Panc1 (cell line): ENCODE results near the gene COX7A1. TPM values are rescaled to one million over a fixed set of nuclear protein-coding genes. Genes with fewer than 3 reads are reported as not detected.
"Not testable (repeated sequence)": the region's sequence is repeated elsewhere in the genome, so short reads cannot be mapped to it uniquely, and the experiment has no call there.

ENCODE experiments used
- ATAC-seq: fragments of 200-7000 bp; cut with Tn5 transposase; 2 replicates; pipeline ENCODE4 v1.9.1; 2020; ENCODE audit warnings: mild to moderate bottlenecking, moderate library complexity
- BruUV-seq: library from RNA; stranded (reverse); fragments of 400-500 nt; replicated peaks from 2 replicates; lab custom pipeline; 2021; lab: Mats Ljungman, UMichigan
- CTCF ChIA-PET: fragments of 300-600 bp; sonication (Branson Sonifier 250); formaldehyde crosslinking; loops from one replicate; lab custom pipeline; 2022; ENCODE audit warnings: antibody characterized with exemption; lab: Charles Lee
- POLR2A ChIA-PET: fragments of 300-600 bp; sonication (Branson Sonifier 250); formaldehyde crosslinking; loops from one replicate; lab custom pipeline; 2022; ENCODE audit warnings: antibody characterized with exemption; lab: Charles Lee
- DNase-seq: peaks from one replicate; pipeline ENCODE4 v3.0.0-alpha.2; 2010; ENCODE audit warnings: low read depth, low spot score
- H3K27ac ChIP-seq: 2 replicates; pipeline ENCODE4 v1.5.1; 2011; ENCODE audit warnings: mild to moderate bottlenecking, low read length, inconsistent platforms
- H3K27me3 ChIP-seq: fragments of 200-500 bp; sonication (Bioruptor generic); 2 replicates; pipeline ENCODE4 v1.6.0; 2014; ENCODE audit warnings: low read length, inconsistent platforms; ENCODE audit not compliant: control insufficient read depth, insufficient read depth
- H3K36me3 ChIP-seq: fragments of 200-500 bp; sonication (Bioruptor generic); 2 replicates; pipeline ENCODE4 v1.5.1; 2014; ENCODE audit warnings: inconsistent platforms, mild to moderate bottlenecking, low read length, moderate library complexity; ENCODE audit not compliant: control insufficient read depth, insufficient read depth
- H3K4me1 ChIP-seq: 2 replicates; pipeline ENCODE4 v1.5.1; 2011; ENCODE audit warnings: inconsistent platforms, mild to moderate bottlenecking, low read length, moderate library complexity; ENCODE audit not compliant: control insufficient read depth, insufficient read depth
- H3K4me3 ChIP-seq, 2 experiments: 2 replicates each; pipeline ENCODE4 v1.5.1; 2011 to 2012; ENCODE audit warnings: low read depth in 2 of 2, low read length in 2 of 2, mild to moderate bottlenecking in 2 of 2, inconsistent platforms in 1 of 2, moderate library complexity in 1 of 2
- H3K9me3 ChIP-seq: fragments of 200-500 bp; sonication (Bioruptor generic); 2 replicates; pipeline ENCODE4 v1.5.1; 2014; ENCODE audit warnings: low read depth, mild to moderate bottlenecking, inconsistent platforms, low read length, moderate library complexity; ENCODE audit not compliant: control insufficient read depth, insufficient read depth
- POLR2AphosphoS5 ChIP-seq: IDR thresholded peaks from 2 replicates; pipeline ENCODE4 v1.6.1; 2012; ENCODE audit warnings: mild to moderate bottlenecking, low read depth, low read length, moderate library complexity
- SIN3A ChIP-seq: IDR thresholded peaks from 2 replicates; pipeline ENCODE4 v1.6.1; 2012; ENCODE audit warnings: low read depth, mild to moderate bottlenecking, low read length, moderate library complexity, borderline replicate concordance; ENCODE audit not compliant: insufficient read depth
- TCF7L2 ChIP-seq: IDR thresholded peaks from 2 replicates; pipeline ENCODE4 v1.6.1; 2011; ENCODE audit warnings: mild to moderate bottlenecking, low read depth, low read length, inconsistent platforms
- in situ Hi-C: cut with HindIII; loops from 2 replicates; pipeline ENCODE4 v1.10.0; 2016; ENCODE audit warnings: low sequenced_read_pairs, low pct_unique_long_range_greater_than_20kb
- intact Hi-C: fragments of 100-400 bp; cut with micrococcal nuclease; formaldehyde crosslinking; loops from one replicate; pipeline ENCODE4 v1.10.0; 2022; ENCODE audit not compliant: unreplicated experiment
- total RNA-seq: library from RNA; stranded (reverse); gene quantifications from one replicate; pipeline ENCODE4 v1.2.1, GENCODE V29; 2021; ENCODE audit not compliant: unreplicated experiment
- TF ChIP-seq, protein P1 (sequence below), 2 experiments: IDR thresholded peaks; 2 replicates each; pipeline ENCODE4 v1.6.1; 2011 to 2012; ENCODE audit warnings: low read depth in 2 of 2, control low read depth in 1 of 2, low read length in 1 of 2, mild to moderate bottlenecking in 1 of 2, moderate library complexity in 1 of 2; ENCODE audit not compliant: insufficient read depth in 1 of 2
- TF ChIP-seq, protein P2 (sequence below): fragments of 450-650 bp; IDR thresholded peaks from 2 replicates; pipeline ENCODE4 v1.5.1; 2017; ENCODE audit warnings: mild to moderate bottlenecking

The COX7A1 gene
- total RNA-seq, 1 experiment from 2014 or later, result 0.33 TPM

DNA sequence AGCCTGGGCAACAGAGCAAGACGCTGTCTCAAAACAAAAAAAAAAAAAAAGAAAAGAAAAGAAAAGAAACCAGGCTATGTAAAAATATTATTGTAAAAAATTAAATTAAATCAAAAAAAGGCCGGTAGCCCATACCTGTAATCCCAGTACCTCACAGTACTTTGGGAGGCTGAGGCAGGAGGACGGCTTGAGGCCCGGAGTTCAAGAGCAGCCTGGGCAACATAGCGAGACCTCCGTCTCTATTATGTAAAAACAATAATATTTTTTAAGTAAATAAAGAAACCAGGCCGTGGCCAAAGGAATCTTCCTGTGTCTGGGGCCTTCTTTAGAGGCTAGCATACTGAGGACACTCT, 13.2 kb downstream of the COX7A1 start:
- H3K4me1 ChIP-seq, result peaks cover 22% of the 10 kb centered on the region
- H3K27ac ChIP-seq, result peak overlapping the region; percentile 97
- H3K4me3 ChIP-seq, result peak overlapping the region; percentile 75 to 96
- in situ Hi-C loops, result no loop called here
- POLR2A ChIA-PET, result no interaction called here
- CTCF ChIA-PET, result interaction anchor here (1.5 kb wide), 1 partner anchor 11 kb away, joined by 3 read pairs; no protein-coding TSS in a partner anchor
- DNase-seq (no peak), ATAC-seq (no peak)
- TF ChIP-seq, protein P1, sequence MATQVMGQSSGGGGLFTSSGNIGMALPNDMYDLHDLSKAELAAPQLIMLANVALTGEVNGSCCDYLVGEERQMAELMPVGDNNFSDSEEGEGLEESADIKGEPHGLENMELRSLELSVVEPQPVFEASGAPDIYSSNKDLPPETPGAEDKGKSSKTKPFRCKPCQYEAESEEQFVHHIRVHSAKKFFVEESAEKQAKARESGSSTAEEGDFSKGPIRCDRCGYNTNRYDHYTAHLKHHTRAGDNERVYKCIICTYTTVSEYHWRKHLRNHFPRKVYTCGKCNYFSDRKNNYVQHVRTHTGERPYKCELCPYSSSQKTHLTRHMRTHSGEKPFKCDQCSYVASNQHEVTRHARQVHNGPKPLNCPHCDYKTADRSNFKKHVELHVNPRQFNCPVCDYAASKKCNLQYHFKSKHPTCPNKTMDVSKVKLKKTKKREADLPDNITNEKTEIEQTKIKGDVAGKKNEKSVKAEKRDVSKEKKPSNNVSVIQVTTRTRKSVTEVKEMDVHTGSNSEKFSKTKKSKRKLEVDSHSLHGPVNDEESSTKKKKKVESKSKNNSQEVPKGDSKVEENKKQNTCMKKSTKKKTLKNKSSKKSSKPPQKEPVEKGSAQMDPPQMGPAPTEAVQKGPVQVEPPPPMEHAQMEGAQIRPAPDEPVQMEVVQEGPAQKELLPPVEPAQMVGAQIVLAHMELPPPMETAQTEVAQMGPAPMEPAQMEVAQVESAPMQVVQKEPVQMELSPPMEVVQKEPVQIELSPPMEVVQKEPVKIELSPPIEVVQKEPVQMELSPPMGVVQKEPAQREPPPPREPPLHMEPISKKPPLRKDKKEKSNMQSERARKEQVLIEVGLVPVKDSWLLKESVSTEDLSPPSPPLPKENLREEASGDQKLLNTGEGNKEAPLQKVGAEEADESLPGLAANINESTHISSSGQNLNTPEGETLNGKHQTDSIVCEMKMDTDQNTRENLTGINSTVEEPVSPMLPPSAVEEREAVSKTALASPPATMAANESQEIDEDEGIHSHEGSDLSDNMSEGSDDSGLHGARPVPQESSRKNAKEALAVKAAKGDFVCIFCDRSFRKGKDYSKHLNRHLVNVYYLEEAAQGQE (IDR thresholded peaks at IDR 0.05; ENCODE audit: insufficient read depth in 1 of 2, low read depth in 2 of 2, low read length in 1 of 2), result no peak
- TF ChIP-seq, protein P2, sequence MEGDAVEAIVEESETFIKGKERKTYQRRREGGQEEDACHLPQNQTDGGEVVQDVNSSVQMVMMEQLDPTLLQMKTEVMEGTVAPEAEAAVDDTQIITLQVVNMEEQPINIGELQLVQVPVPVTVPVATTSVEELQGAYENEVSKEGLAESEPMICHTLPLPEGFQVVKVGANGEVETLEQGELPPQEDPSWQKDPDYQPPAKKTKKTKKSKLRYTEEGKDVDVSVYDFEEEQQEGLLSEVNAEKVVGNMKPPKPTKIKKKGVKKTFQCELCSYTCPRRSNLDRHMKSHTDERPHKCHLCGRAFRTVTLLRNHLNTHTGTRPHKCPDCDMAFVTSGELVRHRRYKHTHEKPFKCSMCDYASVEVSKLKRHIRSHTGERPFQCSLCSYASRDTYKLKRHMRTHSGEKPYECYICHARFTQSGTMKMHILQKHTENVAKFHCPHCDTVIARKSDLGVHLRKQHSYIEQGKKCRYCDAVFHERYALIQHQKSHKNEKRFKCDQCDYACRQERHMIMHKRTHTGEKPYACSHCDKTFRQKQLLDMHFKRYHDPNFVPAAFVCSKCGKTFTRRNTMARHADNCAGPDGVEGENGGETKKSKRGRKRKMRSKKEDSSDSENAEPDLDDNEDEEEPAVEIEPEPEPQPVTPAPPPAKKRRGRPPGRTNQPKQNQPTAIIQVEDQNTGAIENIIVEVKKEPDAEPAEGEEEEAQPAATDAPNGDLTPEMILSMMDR, result no peak
- no peak for TF ChIP-seq POLR2AphosphoS5
- no peak for TF ChIP-seq SIN3A
- no peak for TF ChIP-seq TCF7L2
- intact Hi-C loops, result no loop called here
- H3K9me3 ChIP-seq, result no peaks in the 10 kb centered on the region
- H3K36me3 ChIP-seq, result peaks cover 9% of the 10 kb centered on the region
- no TSS peak for BruUV-seq
- H3K27me3 ChIP-seq, result no peaks in the 10 kb centered on the region

DNA sequence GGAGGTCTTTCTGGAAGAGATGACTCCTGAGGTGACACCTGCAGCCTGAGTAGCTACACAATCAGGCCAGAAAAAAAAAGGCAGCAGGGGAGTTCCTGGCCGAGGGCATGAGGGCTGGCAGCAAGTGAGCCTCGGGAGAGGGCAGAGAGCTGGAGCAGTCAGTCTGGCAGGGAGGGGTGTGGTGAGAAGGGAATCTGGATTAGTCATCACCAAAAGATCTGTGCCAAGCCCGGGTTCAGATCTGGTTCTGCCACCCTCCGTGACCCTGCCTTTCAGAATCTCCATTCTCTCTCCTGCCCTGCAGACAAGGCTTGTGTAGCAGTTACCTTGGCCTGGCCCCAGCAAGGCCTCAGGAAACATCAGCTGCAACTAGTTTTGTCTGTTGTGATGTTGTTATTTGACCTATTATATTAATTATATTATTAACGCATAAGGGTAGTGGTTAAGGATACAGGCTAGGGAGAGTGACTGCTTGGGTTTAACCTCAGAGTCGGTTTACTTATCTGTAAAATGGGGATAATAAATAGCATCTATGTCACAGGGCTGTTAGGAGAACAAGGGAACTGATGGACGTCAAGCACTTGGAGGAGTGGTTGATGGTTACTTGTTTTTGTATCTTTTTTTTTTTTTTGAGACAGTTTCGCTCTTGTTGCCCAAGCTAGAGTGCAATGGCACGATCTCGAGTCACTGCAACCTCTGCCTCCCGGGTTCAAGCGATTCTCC, 15.1 kb downstream of the COX7A1 start:
- DNase-seq, result peak; percentile 59
- peaks cover 32% of the 10 kb centered on the region for H3K4me1 ChIP-seq
- POLR2A ChIA-PET, result interaction anchor here (0.5 to 0.8 kb wide), 2 partner anchors 9 to 81 kb away, joined by 5 read pairs; no protein-coding TSS in a partner anchor
- intact Hi-C loops (no loop called here), in situ Hi-C loops (no loop called here)
- peak overlapping the region; percentile 77 for H3K27ac ChIP-seq
- peak; percentile 10 for ATAC-seq
- TF ChIP-seq, protein P1 (IDR thresholded peaks at IDR 0.05; ENCODE audit: insufficient read depth in 1 of 2, low read depth in 2 of 2, low read length in 1 of 2), result no peak
- TF ChIP-seq POLR2AphosphoS5, result peak; percentile 43; the same call in 1 of the 2 replicates
- TF ChIP-seq, protein P2, result no peak
- TF ChIP-seq SIN3A, result no peak
- TF ChIP-seq TCF7L2, result no peak
- no TSS peak for BruUV-seq
- no peaks in the 10 kb centered on the region for H3K27me3 ChIP-seq
- CTCF ChIA-PET, result interaction anchor here (0.8 to 1.5 kb wide), 2 partner anchors 9 to 43 kb away, joined by 3 to 4 read pairs; no protein-coding TSS in a partner anchor
- no peaks in the 10 kb centered on the region; the same call in 1 of the 2 replicates for H3K36me3 ChIP-seq
- peak overlapping the region in 1 of 2 experiments; percentile 46; a peak in 2 of 4 replicates for H3K4me3 ChIP-seq
- H3K9me3 ChIP-seq, result no peaks in the 10 kb centered on the region

DNA sequence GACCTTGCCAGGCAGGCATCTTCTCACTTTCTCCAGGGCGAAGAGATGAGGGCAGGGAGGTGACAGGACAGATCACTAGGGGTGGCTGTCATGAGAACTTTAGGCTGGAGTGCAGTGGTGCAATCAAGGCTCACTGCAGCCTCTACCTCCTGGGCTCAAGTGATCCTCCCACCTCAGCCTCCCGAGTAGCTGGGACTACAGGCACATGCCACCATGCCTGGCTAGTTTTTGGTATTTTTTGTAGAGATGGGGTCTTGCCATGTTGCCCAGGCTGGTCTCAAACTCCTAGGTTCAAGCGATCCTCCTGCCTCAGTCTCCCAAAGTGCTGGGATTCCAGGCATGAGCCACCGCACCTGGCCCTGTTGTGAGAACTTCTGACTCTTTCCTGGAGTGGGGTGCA, 17.4 kb downstream of the COX7A1 start:
- H3K36me3 ChIP-seq, H3K27me3 ChIP-seq, intact Hi-C loops, H3K9me3 ChIP-seq, in situ Hi-C loops, ATAC-seq, POLR2A ChIA-PET, CTCF ChIA-PET, H3K4me3 ChIP-seq, DNase-seq, BruUV-seq: not testable (repeated sequence)
- peaks cover 30% of the 10 kb centered on the region for H3K4me1 ChIP-seq
- peak overlapping the region; percentile 19; the same call in 1 of the 2 replicates for H3K27ac ChIP-seq
